Measurements from ENCODE around the gene DCC. TPM values are rescaled to one million over a fixed set of nuclear protein-coding genes. Genes with fewer than 3 reads are reported as not detected.

The DCC gene
- total RNA-seq, 1 experiment from 2014 or later, result not detected

GRCh38 chr18:52620926-52621439, 281.0 kb downstream of the DCC start:
- H3K4me3 ChIP-seq (ENCODE audit: low read length), result no peak overlapping the region
- H2AFZ ChIP-seq (ENCODE audit: low read length), result no peak overlapping the region
- no peaks in the 10 kb centered on the region for H3K27me3 ChIP-seq (ENCODE audit: low read length)
- intact Hi-C loops (cut with micrococcal nuclease), result no loop called here
- DNase-seq, result no peak
- H3K4me2 ChIP-seq (ENCODE audit: low read length), result no peak overlapping the region
- H3K4me1 ChIP-seq (ENCODE audit: insufficient read depth, low read length), result peaks cover 10% of the 10 kb centered on the region; the same call in 1 of the 2 replicates
- no peaks in the 10 kb centered on the region for H3F3A ChIP-seq (ENCODE audit: low read length, unreplicated experiment)
- no peak overlapping the region for H3K9ac ChIP-seq (ENCODE audit: low read length)
- CTCF ChIA-PET, result no interaction called here
- H4K20me1 ChIP-seq (ENCODE audit: low read length), result no peaks in the 10 kb centered on the region
- POLR2A ChIA-PET (ENCODE audit: unreplicated experiment), result no interaction called here
- BruUV-seq (replicated peaks), result no TSS peak
- H3K27ac ChIP-seq (ENCODE audit: low read length), result no peak overlapping the region
- no peaks in the 10 kb centered on the region for H3K79me2 ChIP-seq (ENCODE audit: low read length)
- no peaks in the 10 kb centered on the region for H3K36me3 ChIP-seq (ENCODE audit: low read depth, low read length)
- no peaks in the 10 kb centered on the region for H3K9me3 ChIP-seq (ENCODE audit: low read length)
- no peak for ATAC-seq
- no peaks in the 10 kb centered on the region for H3K9me2 ChIP-seq (replicated peaks; ENCODE audit: low read length)
- TF ChIP-seq, protein P1, sequence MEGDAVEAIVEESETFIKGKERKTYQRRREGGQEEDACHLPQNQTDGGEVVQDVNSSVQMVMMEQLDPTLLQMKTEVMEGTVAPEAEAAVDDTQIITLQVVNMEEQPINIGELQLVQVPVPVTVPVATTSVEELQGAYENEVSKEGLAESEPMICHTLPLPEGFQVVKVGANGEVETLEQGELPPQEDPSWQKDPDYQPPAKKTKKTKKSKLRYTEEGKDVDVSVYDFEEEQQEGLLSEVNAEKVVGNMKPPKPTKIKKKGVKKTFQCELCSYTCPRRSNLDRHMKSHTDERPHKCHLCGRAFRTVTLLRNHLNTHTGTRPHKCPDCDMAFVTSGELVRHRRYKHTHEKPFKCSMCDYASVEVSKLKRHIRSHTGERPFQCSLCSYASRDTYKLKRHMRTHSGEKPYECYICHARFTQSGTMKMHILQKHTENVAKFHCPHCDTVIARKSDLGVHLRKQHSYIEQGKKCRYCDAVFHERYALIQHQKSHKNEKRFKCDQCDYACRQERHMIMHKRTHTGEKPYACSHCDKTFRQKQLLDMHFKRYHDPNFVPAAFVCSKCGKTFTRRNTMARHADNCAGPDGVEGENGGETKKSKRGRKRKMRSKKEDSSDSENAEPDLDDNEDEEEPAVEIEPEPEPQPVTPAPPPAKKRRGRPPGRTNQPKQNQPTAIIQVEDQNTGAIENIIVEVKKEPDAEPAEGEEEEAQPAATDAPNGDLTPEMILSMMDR (conservative IDR thresholded peaks at IDR 0.05; ENCODE audit: low read depth, low read length), result no peak
- TF ChIP-seq EZH2 (IDR thresholded peaks at IDR 0.05; ENCODE audit: low read length, unreplicated experiment) (no peak), EZH2phosphoT487 (IDR thresholded peaks at IDR 0.05; ENCODE audit: borderline replicate concordance, low read length) (no peak)

DNA sequence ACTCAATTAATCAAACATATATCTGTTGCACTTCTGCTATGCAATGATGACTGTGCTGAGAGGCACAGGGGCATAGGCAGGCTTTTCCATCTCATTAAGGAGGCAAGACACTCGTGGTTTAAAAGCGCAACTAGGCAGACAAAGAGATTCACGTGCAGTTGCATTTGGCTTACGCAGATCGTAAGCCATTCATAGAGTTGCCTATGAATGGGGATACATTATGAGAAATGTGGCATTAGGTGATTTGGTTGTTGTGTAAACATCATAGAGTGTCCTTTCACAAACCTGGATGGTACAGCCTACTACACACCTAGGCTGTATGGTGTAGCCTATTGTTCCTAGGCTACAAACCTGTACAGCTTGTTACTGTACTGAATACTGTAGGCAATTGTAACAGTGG, 284.7 kb downstream of the DCC start:
- Histone ChIP-seq H4K20me1 (ENCODE audit: low read length) (no peaks in the 10 kb centered on the region), H3K9ac (ENCODE audit: low read length) (no peak overlapping the region), H3K27ac (ENCODE audit: low read length) (no peak overlapping the region), H3K4me2 (ENCODE audit: low read length) (no peak overlapping the region), H3K36me3 (ENCODE audit: low read depth, low read length) (no peaks in the 10 kb centered on the region), H3K4me1 (ENCODE audit: insufficient read depth, low read length) (no peaks in the 10 kb centered on the region), H3F3A (ENCODE audit: low read length, unreplicated experiment) (no peaks in the 10 kb centered on the region), H3K9me3 (ENCODE audit: low read length) (no peaks in the 10 kb centered on the region), H3K27me3 (ENCODE audit: low read length) (no peaks in the 10 kb centered on the region), H2AFZ (ENCODE audit: low read length) (no peak overlapping the region), H3K4me3 (ENCODE audit: low read length) (no peak overlapping the region), H3K79me2 (ENCODE audit: low read length) (no peaks in the 10 kb centered on the region), H3K9me2 (replicated peaks; ENCODE audit: low read length) (no peaks in the 10 kb centered on the region)
- DNase-seq, result no peak
- ChIA-PET CTCF (no interaction called here), POLR2A (ENCODE audit: unreplicated experiment) (no interaction called here)
- no TSS peak for BruUV-seq (replicated peaks)
- ATAC-seq, result no peak
- TF ChIP-seq, protein P1 (conservative IDR thresholded peaks at IDR 0.05; ENCODE audit: low read depth, low read length), result no peak
- TF ChIP-seq EZH2phosphoT487 (IDR thresholded peaks at IDR 0.05; ENCODE audit: borderline replicate concordance, low read length) (no peak), EZH2 (IDR thresholded peaks at IDR 0.05; ENCODE audit: low read length, unreplicated experiment) (no peak)
- intact Hi-C loops (cut with micrococcal nuclease), result no loop called here

- Histone ChIP-seq H3K27me3 (ENCODE audit: low read length) (no peaks in the 10 kb centered on the region), H3K9ac (ENCODE audit: low read length) (no peak overlapping the region), H3K4me3 (ENCODE audit: low read length) (no peak overlapping the region), H3K79me2 (ENCODE audit: low read length) (no peaks in the 10 kb centered on the region), H4K20me1 (ENCODE audit: low read length) (no peaks in the 10 kb centered on the region), H3K4me1 (ENCODE audit: insufficient read depth, low read length) (no peaks in the 10 kb centered on the region), H3K9me2 (replicated peaks; ENCODE audit: low read length) (no peaks in the 10 kb centered on the region), H2AFZ (ENCODE audit: low read length) (no peak overlapping the region), H3K27ac (ENCODE audit: low read length) (no peak overlapping the region), H3K36me3 (ENCODE audit: low read depth, low read length) (no peaks in the 10 kb centered on the region), H3K4me2 (ENCODE audit: low read length) (no peak overlapping the region), H3F3A (ENCODE audit: low read length, unreplicated experiment) (no peaks in the 10 kb centered on the region), H3K9me3 (ENCODE audit: low read length) (0 out of 2 replicates have a peak, but pooled peaks cover 3% of the 10 kb centered on the region)
- ChIA-PET CTCF (no interaction called here), POLR2A (ENCODE audit: unreplicated experiment) (no interaction called here)
- DNase-seq (no peak), ATAC-seq (no peak)
- intact Hi-C loops (cut with micrococcal nuclease), result no loop called here
- BruUV-seq (replicated peaks), result no TSS peak
- TF ChIP-seq EZH2phosphoT487 (IDR thresholded peaks at IDR 0.05; ENCODE audit: borderline replicate concordance, low read length), result no peak
- no peak for TF ChIP-seq EZH2 (IDR thresholded peaks at IDR 0.05; ENCODE audit: low read length, unreplicated experiment)
- TF ChIP-seq, protein P1 (conservative IDR thresholded peaks at IDR 0.05; ENCODE audit: low read depth, low read length), result no peak
Measured at GRCh38 chr18:52636536-52636935, 296.5 kb downstream of the DCC start.

Measured in PC-3 (cell line).